Measurements from ENCODE around the gene STARD10. TPM values are rescaled to one million over a fixed set of nuclear protein-coding genes. Genes with fewer than 3 reads are reported as not detected.

Gene STARD10
- total and polyA plus RNA-seq, 8 donors: 83.8 to 146 (median 114) TPM

GRCh38 chr11:72784662-72785061 is 9.2 kb downstream of the STARD10 start:
- Histone ChIP-seq H3K27ac (no peak overlapping the region), H3K4me1 (peaks cover 17 to 61% of the 10 kb centered on the region in 2 donors)

GRCh38 chr11:72783144-72783905 is 10.5 kb downstream of the STARD10 start:
- no peaks in the 10 kb centered on the region for H3K36me3 ChIP-seq
- intact Hi-C loops (cut with DNase I): no loop called here
- peaks cover 0 to 14% of the 10 kb centered on the region in 2 donors for H3K27me3 ChIP-seq
- H3K4me3 ChIP-seq: no peak overlapping the region
- ATAC-seq (no peak), DNase-seq (no peak)
- H3K4me1 ChIP-seq: peaks cover 17 to 56% of the 10 kb centered on the region in 2 donors
- no peak overlapping the region for H3K27ac ChIP-seq
- TF ChIP-seq CTCF (IDR thresholded peaks at IDR 0.05): no peak
- H3K9me3 ChIP-seq: no peaks in the 10 kb centered on the region

More at GRCh38 chr11:72784662-72785061, 9.2 kb downstream of the STARD10 start:
- Histone ChIP-seq H3K27me3 (peaks cover 0 to 14% of the 10 kb centered on the region in 2 donors), H3K4me3 (no peak overlapping the region), H3K9me3 (no peaks in the 10 kb centered on the region), H3K36me3 (no peaks in the 10 kb centered on the region)
- TF ChIP-seq CTCF (IDR thresholded peaks at IDR 0.05): no peak
- intact Hi-C loops (cut with DNase I): no loop called here
- DNase-seq (no peak), ATAC-seq (no peak)

- intact Hi-C loops (cut with DNase I): no loop called here
- peaks cover 0 to 14% of the 10 kb centered on the region in 2 donors for H3K27me3 ChIP-seq
- no peaks in the 10 kb centered on the region for H3K9me3 ChIP-seq
- H3K4me1 ChIP-seq: peaks cover 14 to 56% of the 10 kb centered on the region in 2 donors
- ATAC-seq: peak; percentile 14
- peak overlapping the region in 1 of 2 donors; percentile 53 for H3K4me3 ChIP-seq
- H3K36me3 ChIP-seq: no peaks in the 10 kb centered on the region
- DNase-seq: peak in 1 of 4 donors; percentile 44
- H3K27ac ChIP-seq: no peak overlapping the region
- no peak for TF ChIP-seq CTCF (IDR thresholded peaks at IDR 0.05)
Measured at GRCh38 chr11:72782081-72782920, 11.5 kb downstream of the STARD10 start.

GRCh38 chr11:72781313-72782080 is 12.3 kb downstream of the STARD10 start:
- peak overlapping the region; percentile 50 to 53 for H3K4me3 ChIP-seq
- intact Hi-C loops (cut with DNase I): no loop called here
- H3K4me1 ChIP-seq: peaks cover 8 to 56% of the 10 kb centered on the region in 2 donors
- H3K27me3 ChIP-seq: peaks cover 0 to 14% of the 10 kb centered on the region in 2 donors
- ATAC-seq: peak; percentile 40
- H3K36me3 ChIP-seq: no peaks in the 10 kb centered on the region
- DNase-seq: peak in 2 of 4 donors; percentile 44 to 88
- TF ChIP-seq CTCF (IDR thresholded peaks at IDR 0.05): no peak
- H3K27ac ChIP-seq: peak overlapping the region in 1 of 2 donors; percentile 48
- H3K9me3 ChIP-seq: no peaks in the 10 kb centered on the region

Measured in left lung (tissue), 10 donors.